HG02981 (cell line): ENCODE results near the gene AOX1.
"Not testable (repeated sequence)": the region's sequence is repeated elsewhere in the genome, so short reads cannot be mapped to it uniquely, and the experiment has no call there.

ENCODE experiments used
- ATAC-seq: cut with Tn5 transposase; IDR thresholded peaks from one replicate; pipeline ENCODE4 v1.9.1; 2021; ENCODE audit warnings: mild to moderate bottlenecking, moderate library complexity; ENCODE audit not compliant: unreplicated experiment

Gene AOX1

GRCh38 chr2:200585730-200586643, at the start of gene AOX1:
TSS of gene AOX1 (plus strand) at chr2:200586014. CDS start at chr2:200586109, 95 bp downstream.
- ATAC-seq: no peak

DNA sequence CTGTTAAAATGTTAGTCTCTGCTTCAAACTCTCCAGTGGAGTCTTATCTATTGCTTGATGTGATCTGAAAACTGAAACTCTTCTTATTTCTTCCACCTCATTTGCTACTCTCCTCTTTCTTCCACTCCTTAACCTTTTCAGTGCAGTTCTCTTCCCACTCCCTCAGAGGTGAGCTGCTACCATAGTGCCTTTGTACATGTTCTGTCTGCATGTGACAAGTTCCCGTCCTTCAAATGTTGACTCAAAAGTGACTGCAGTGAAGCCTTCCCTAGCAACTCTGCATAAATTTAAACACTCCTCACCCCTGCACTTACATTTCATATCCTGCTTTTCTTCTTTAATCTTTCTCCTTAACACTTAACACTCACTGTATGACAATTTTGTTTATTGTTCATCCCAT, 47.7 kb upstream of the AOX1 start:
- ATAC-seq: no peak

DNA sequence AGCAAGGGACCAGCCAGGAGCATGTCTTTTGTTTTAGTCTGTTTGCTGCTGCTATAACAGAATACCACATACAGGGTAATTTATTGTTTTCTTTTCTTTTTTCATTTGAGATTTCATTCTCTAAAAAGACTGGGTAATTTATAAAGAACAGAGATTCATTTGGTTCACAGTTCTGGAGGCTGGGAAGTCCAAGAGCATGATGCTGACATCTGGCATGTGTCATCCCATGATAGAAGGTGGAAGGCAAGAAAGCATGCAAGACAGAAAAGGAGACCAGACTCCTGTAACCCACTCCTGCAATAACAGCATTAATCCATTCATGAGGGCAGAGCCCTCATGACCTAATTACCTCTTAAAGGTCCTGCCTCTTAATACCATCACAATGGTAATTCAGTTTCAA, 45.0 kb upstream of the AOX1 start:
- no peak for ATAC-seq

GRCh38 chr2:200566596-200566995, 19.2 kb upstream of the AOX1 start:
- not testable (repeated sequence) for ATAC-seq

DNA sequence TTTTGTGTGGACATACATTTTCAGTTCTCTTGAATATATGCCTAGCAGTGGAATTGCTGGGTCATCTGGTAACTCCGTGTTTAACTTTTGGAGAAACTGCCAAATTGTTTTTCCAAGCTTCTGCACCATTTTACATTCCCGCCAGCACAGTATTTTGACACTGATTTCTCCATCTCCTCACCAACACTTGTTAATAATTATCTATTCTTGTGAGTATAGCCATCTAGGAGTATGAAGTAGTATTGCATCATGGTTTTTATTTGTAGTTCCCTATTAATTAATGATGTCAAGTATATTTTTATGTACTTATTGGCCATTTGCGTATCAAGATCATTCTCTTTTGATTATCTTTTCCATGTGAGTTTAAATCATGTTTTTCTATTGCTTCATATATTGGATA, 17.9 kb upstream of the AOX1 start:
- ATAC-seq: no peak

DNA sequence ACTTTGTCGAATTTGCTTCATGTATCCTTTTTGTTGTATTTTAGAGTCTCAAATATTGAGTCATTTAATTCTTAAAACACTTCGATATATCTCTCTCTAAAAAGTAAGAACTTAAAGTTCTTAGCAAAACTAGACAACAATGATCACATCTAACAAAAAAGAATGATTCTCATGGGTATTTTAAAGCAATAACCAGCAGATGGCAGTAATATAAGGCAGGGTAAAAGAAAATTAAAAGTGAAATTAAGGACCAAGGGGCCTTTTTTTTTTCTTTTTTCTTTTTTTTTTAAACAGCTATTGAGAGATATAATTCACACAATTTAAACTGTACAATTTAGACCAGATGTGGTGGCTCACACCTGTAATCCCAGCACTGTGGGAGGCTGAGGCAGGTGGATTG, 9.9 kb upstream of the AOX1 start:
- no peak for ATAC-seq

DNA sequence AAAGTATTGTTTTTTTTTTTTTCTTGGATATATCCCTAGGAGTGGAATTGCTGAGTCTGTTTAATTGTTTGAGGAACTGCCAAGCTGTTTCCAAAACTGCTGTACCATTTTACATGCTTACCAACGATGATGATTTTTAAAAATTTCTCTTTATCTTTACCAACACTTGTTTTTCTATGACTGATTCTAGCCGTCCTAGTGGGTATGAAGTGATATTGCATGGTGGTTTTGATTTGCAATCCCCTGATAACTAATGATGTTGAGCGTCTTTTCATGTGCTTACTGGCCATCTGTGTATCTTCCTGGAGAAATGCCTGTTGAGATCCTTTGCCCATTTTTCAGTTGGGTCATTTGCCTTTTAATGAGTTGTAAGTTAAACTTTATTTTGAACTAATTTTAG, 8.8 kb upstream of the AOX1 start:
- ATAC-seq: no peak

DNA sequence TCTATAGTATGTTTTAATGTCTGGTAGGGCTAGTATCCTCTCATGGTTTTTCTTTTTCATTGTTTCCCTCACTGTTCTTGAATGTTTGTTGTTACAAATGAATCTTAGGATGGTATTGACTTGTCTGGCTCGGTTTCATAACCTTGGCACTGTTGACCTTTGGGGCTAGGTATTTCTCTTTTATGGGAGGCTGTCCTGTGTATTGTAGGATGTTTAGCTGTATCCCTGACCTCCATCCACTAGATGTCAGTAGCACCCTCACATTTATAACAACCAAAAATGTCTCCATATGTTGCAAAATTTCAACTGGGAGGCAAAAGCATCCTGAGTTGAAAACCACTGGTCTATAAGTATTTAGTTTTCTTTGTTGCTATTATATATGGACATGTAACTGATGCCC, 7.0 kb upstream of the AOX1 start:
- ATAC-seq: no peak

- ATAC-seq: no peak
Measured at GRCh38 chr2:200584639-200585038, 1.2 kb upstream of the AOX1 start.

- ATAC-seq: no peak
Measured at GRCh38 chr2:200585340-200585729, 479 bp upstream of the AOX1 start.

DNA sequence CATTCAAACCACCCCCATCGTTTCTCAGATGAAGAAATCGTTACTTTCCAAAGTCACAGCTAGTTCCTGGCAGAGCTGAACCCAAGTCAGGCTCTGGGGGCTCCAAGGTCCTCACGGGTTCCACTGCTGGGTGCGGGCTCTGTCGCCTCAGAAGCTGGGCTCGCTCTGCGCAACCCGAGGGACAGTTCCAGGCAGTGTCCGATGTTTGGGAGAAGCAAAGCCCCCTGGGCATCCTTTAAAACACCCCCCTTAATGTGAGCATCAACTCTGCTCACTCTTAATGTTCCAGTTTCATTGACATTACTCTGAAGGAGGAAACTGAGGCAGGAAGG, 796 bp downstream of the AOX1 start:
- ATAC-seq: no peak

- no peak for ATAC-seq
Measured at GRCh38 chr2:200587007-200587616, 1.3 kb downstream of the AOX1 start.

DNA sequence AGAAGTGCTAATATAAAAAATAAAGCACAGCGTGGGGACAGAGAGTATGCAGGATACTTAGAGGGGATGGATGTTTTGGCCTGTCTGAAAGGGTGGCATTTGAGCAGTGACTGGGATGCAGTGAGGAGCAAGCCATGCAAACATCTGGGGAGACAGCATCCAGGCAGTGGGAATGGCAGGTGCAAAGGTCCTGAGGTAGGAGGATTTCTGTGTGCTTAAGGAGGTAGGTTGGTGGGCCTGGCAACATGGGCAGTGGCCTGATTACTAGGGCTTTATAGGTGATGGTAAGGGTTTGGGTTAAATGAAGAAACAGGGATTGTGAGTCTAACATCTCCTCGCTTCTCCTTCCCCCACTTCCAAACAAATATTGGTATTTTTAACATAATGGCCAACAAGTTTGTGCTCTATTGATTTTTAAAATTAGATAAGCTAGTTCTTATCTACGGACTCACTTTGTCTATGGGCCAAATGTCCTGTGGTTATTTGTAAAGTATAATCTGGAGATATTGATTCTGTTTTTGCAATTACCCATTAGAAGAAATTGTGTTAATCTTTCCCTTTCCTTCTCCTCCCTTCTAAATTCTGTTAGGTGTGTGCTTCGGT, 2.4 kb downstream of the AOX1 start:
- ATAC-seq: no peak

GRCh38 chr2:200590090-200590489, 4.3 kb downstream of the AOX1 start:
- ATAC-seq: no peak

DNA sequence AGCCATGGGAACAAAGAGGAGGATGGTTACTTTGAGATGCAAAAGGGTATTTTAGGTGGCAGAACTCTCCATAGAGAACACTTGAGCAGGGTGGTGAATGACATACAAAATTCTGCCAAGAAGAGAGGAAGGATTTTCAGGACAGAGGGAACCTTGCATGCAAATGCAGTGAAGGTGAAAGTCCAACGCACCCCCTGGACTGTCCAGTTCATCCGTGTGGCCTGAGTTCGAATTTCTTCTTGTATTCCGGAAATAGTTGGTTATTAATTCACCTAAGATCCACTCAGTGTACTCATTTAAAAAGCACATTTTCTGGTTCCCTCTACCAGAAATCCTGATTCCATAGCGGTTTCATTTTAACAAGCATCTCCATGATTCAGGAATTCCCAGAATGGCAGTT, 5.5 kb downstream of the AOX1 start:
- no peak for ATAC-seq

DNA sequence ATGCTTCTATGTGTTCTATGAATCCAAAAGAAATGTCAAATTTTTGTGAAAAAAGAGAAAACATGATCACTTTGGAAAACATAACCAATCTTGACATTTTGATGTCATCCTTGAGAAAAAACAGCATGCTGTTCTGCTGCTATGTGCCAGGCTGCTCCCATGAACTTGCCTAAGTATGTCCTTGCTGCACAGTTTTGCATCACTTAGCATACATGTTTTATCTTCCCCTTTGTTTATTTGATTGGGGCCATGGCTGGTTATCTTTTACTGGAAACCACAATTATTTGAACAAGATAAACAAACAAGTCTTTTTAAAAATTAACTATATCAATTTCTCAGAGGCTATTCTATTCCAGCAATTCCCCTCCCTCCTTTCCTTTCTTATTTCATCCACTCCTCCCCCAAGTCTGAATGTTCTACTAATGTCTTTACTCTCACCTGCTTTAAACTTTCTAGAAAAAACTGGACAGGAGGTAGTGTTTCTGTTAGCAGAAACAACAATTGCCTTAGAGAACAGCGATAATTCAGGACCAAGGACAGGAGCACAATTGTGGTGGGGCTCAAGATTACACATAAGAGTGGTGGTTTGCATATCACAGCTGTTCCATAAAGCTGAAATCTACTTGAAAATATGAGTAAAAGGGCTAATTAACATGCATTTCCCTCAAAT, 6.7 kb downstream of the AOX1 start:
- ATAC-seq: no peak

DNA sequence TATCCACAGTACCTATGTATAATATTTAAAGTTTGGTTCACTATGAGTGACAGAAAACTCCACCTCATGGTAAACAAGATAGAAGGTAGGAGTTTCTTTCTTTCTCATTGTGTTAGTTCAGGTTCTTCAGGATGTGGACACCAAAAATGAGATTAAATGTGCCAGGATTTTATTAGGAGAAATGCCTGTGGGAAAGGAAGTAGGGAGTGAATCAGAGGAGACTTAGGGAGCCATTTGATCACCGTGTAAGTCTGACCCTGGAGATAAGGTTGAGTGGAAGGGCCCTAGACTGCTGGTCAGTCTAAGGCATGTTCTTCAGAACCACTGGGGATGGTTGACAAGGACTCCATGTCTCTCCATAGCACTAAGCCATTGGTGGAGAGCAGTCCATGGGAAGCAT, 8.1 kb downstream of the AOX1 start:
- ATAC-seq: no peak

- no peak for ATAC-seq
Measured at GRCh38 chr2:200595913-200596312, 10.1 kb downstream of the AOX1 start.

- no peak for ATAC-seq
Measured at GRCh38 chr2:200596774-200597570, 11.2 kb downstream of the AOX1 start.

- ATAC-seq: no peak
Measured at GRCh38 chr2:200599206-200599605, 13.4 kb downstream of the AOX1 start.
